ENCODE results near the gene MTCH1. TPM values are rescaled to one million over a fixed set of nuclear protein-coding genes. Genes with fewer than 3 reads are reported as not detected.
A peak's percentile ranks its signal among the peaks of the same experiment; 100 is the strongest.

MTCH1 gene
- total RNA-seq, 2 experiments from 2014 or later = 231 to 239 TPM

GRCh38 chr6:36961441-36962435, 24.3 kb downstream of the MTCH1 start:
- peak overlapping the region; percentile 50 for H3K27ac Mint-ChIP-seq
- CTCF ChIA-PET = interaction anchor here (1.6 kb wide), 1 partner anchor 56 kb away, joined by 3 read pairs; no protein-coding TSS in a partner anchor

DNA sequence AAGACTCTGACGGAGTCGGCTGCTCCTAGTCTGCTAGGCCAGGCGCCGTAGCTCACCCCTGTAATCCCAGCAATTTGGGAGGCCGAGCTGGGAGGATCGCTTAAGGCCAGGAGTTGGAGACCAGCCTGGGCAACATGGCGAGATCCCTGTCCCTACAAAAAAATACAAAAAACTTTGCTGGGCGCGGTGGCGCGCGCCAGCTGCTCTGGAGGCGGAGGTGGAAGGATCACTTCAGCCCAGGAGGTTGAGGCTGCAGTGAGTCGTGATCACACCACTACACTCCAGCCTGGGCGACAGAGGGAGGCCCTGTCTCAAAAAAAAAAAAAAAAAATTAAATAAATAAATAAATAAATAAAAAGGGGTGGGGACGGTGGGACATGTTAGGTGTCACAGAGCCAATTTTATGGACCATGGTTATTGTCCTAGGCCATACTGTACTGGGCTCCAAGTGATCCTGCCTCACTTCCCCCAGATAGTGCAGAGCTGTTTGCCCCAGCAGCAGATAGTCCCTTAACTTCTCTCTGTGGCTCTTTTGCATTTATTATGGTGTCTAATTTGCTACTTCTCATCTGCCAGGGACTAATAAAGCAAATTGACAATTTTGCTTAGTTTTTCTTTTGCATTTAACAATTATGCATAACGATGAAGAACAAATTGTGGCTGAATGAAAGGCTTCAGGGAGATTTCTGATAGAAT, 26.3 kb downstream of the MTCH1 start:
- Mint-ChIP-seq H3K27ac (no peak overlapping the region), H3K4me3 (no peak overlapping the region), H3K36me3 (ENCODE audit: low read depth) (peaks cover 4% of the 10 kb centered on the region), H3K4me1 (ENCODE audit: low read depth) (peaks cover 64% of the 10 kb centered on the region), H3K9me3 (no peaks in the 10 kb centered on the region), H3K27me3 (no peaks in the 10 kb centered on the region)
- CTCF ChIA-PET = no interaction called here
- TF ChIP-seq CTCF (IDR thresholded peaks at IDR 0.05) = no peak
- Histone ChIP-seq H3K27me3 (ENCODE audit: control insufficient read depth in 1 of 2, insufficient read depth in 2 of 2, low read length in 2 of 2) (no peaks in the 10 kb centered on the region), H3K36me3 (ENCODE audit: insufficient read depth, low read length) (no peaks in the 10 kb centered on the region), H3K27ac (ENCODE audit: low read depth in 1 of 2, low read length in 2 of 2) (no peak overlapping the region), H3K9me3 (ENCODE audit: control insufficient read depth in 1 of 2, insufficient read depth in 1 of 2, low read length in 2 of 2) (no peaks in the 10 kb centered on the region), H3K4me3 (ENCODE audit: low read length) (no peak overlapping the region), H3K4me1 (ENCODE audit: insufficient read depth, low read length) (peaks cover 59% of the 10 kb centered on the region)
- POLR2A ChIA-PET = interaction anchor here (1.2 kb wide), 1 partner anchor 26 kb away, joined by 3 read pairs; the partner anchor contains the start of gene MTCH1
- intact Hi-C loops (cut with DNase I, micrococcal nuclease) = loop anchor here (5.0 kb wide), 3 partner anchors 42 to 72 kb away; partner anchors contain the start of gene C6orf89 (in 1 of the 2)
- ATAC-seq (ENCODE audit: poor library complexity) (no peak), DNase-seq (peak in 1 of 14 experiments; percentile 16)

More at GRCh38 chr6:36961441-36962435, 24.3 kb downstream of the MTCH1 start:
- Histone ChIP-seq H3K27me3 (ENCODE audit: control insufficient read depth in 1 of 2, insufficient read depth in 2 of 2, low read length in 2 of 2) (no peaks in the 10 kb centered on the region), H3K36me3 (ENCODE audit: insufficient read depth, low read length) (no peaks in the 10 kb centered on the region), H3K4me1 (ENCODE audit: insufficient read depth, low read length) (peaks cover 46% of the 10 kb centered on the region), H3K27ac (ENCODE audit: low read depth in 1 of 2, low read length in 2 of 2) (no peak overlapping the region), H3K4me3 (ENCODE audit: low read length) (no peak overlapping the region), H3K9me3 (ENCODE audit: control insufficient read depth in 1 of 2, insufficient read depth in 1 of 2, low read length in 2 of 2) (no peaks in the 10 kb centered on the region)
- TF ChIP-seq CTCF (IDR thresholded peaks at IDR 0.05) = no peak
- no peaks in the 10 kb centered on the region for H3K27me3 Mint-ChIP-seq
- ATAC-seq (ENCODE audit: poor library complexity) (no peak), DNase-seq (no peak)
- POLR2A ChIA-PET = no interaction called here
- H3K9me3 Mint-ChIP-seq = no peaks in the 10 kb centered on the region
- H3K36me3 Mint-ChIP-seq (ENCODE audit: low read depth) = peaks cover 17% of the 10 kb centered on the region
- H3K4me3 Mint-ChIP-seq = no peak overlapping the region
- peaks cover 59% of the 10 kb centered on the region for H3K4me1 Mint-ChIP-seq (ENCODE audit: low read depth)
- intact Hi-C loops (cut with DNase I, micrococcal nuclease) = loop anchor here in 1 of 2 experiments (5.0 kb wide), 1 partner anchor 74 kb away; the partner anchor contains the start of gene C6orf89

DNA sequence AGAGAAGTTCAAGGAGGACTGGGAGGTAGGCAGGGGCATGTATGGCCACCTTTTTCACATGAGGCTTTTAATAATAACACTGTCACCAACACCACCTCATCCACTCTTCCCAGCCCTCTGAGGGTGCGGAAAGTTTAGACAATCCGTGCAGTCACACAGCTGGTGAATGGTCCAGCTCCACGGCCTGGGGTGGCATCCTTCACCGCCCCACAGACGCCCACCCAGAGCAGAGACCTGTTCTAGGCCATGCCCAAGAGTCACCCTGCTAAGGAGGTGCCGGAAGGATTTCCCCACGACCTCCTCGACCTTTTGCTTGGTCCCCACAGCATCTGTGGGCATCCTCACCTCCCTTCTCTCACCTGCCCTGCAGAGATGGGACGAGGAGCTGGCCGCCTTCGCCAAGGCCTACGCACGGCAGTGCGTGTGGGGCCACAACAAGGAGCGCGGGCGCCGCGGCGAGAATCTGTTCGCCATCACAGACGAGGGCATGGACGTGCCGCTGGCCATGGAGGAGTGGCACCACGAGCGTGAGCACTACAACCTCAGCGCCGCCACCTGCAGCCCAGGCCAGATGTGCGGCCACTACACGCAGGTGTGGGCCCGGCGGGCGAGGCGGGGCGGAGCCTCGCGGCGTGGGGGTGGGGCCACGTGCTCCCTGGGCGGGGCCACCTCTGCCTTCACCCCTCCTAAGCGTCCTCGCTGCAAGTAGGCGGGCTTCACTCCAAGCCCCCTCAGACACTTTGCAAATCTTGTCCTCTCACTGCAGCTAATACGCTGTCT, 27.0 kb downstream of the MTCH1 start:
- H3K4me1 Mint-ChIP-seq (ENCODE audit: low read depth) = peaks cover 64% of the 10 kb centered on the region
- POLR2A ChIA-PET = interaction anchor here (1.2 kb wide), 1 partner anchor 27 kb away, joined by 3 read pairs; the partner anchor contains the start of gene MTCH1
- Histone ChIP-seq H3K27me3 (ENCODE audit: control insufficient read depth in 1 of 2, insufficient read depth in 2 of 2, low read length in 2 of 2) (no peaks in the 10 kb centered on the region), H3K36me3 (ENCODE audit: insufficient read depth, low read length) (no peaks in the 10 kb centered on the region), H3K4me1 (ENCODE audit: insufficient read depth, low read length) (peaks cover 59% of the 10 kb centered on the region), H3K9me3 (ENCODE audit: control insufficient read depth in 1 of 2, insufficient read depth in 1 of 2, low read length in 2 of 2) (no peaks in the 10 kb centered on the region), H3K27ac (ENCODE audit: low read depth in 1 of 2, low read length in 2 of 2) (no peak overlapping the region), H3K4me3 (ENCODE audit: low read length) (no peak overlapping the region)
- H3K9me3 Mint-ChIP-seq = no peaks in the 10 kb centered on the region
- no peak overlapping the region for H3K27ac Mint-ChIP-seq
- H3K4me3 Mint-ChIP-seq = no peak overlapping the region
- intact Hi-C loops (cut with DNase I, micrococcal nuclease) = loop anchor here (5.0 kb wide), 2 partner anchors 42 to 47 kb away; no protein-coding TSS in a partner anchor
- TF ChIP-seq CTCF (IDR thresholded peaks at IDR 0.05) = no peak
- CTCF ChIA-PET = no interaction called here
- no peaks in the 10 kb centered on the region for H3K27me3 Mint-ChIP-seq
- peaks cover 4% of the 10 kb centered on the region for H3K36me3 Mint-ChIP-seq (ENCODE audit: low read depth)
- ATAC-seq (ENCODE audit: poor library complexity) (no peak), DNase-seq (peak in 1 of 14 experiments; percentile 25)

Measured in CD4-positive, alpha-beta T cell (primary cell).